Measurements from ENCODE around the gene HNRNPAB.
A peak's percentile ranks its signal among the peaks of the same experiment; 100 is the strongest.
"Not testable (repeated sequence)": the region's sequence is repeated elsewhere in the genome, so short reads cannot be mapped to it uniquely, and the experiment has no call there.

Gene HNRNPAB

GRCh38 chr5:178196986-178197385 lies 7.3 kb upstream of the HNRNPAB start:
- no peak for DNase-seq (ENCODE audit: low read depth in 3 of 3)

DNA sequence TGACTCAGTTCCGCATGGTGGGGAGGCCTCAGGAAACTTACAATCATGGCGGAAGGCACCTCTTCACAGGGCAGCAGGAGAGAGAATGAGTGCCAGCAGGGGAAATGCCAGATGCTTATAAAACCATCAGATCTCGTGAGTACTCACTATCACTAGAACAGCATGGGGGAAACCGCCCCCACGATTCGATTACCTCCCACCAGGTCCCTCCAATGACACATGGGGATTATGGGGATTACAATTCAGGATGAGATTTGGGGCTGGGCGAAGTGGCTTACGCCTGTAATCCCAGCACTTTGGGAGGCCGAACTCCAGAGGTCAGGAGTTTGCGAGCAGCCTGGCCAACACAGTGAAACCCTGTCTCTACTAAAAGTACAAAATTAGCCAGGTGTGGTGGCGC lies 6.2 kb upstream of the HNRNPAB start:
- DNase-seq (ENCODE audit: low read depth in 3 of 3): not testable (repeated sequence)

DNA sequence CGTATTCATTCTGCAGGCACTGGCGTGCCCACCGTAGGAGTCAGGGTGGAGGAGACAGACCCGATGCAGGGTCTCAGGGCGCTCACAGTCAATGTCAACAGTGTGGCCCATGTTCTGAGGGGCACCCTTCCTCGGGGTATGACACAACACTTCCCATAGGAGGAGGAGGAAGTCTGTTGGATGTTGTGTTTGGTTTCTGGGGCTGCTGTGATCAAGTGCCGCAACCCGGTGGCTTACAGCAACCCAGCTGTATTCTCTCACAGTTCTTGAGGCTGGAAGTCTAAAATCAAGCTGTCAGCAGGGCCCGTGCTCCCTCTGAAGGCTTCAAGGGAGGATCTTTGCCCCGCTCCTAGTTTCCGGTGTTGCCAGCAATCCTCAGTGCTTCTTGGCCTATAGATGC lies 5.6 kb upstream of the HNRNPAB start:
- no peak for DNase-seq (ENCODE audit: low read depth in 3 of 3)

DNA sequence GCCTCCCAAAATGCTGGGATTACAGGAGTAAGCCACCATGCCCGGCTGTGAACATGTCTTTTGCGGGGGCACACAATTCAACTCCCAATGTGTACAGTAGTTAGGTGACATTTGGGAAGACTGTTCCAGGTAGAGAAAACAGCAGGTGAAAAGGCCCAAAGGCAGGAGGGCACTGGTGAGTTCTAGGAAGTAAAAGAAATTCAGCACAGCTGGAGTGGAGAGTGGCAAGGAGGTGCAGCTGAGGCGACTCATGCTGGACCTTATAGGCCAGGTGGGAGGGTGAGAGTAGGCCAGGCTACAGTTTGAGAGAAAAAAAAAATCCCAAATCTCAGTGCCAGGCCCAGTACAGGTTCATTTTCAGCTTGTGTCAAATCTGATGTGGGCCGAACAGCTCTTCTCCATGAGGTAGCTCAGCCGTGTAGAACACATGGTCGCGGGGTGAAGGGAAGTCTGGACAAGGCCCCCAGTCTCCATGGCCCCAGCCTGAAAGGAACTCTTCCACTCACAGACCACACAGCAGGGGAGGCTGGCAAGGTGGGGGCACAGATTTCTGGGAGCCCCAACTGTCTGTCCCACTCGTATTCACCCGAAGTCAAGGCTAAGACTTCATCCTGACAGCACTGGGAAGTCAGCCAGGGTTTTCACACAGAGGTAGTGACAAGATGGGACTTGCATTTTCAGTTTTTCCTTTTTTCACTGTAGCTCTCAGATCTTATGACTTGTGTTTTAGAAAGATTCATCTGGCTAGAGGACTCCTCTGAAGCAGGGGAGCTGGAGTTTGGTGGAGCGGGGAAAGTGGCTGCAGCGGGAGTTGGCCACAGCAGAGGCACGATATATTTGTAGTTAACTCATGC lies 4.5 kb upstream of the HNRNPAB start:
- no peak for DNase-seq (ENCODE audit: low read depth in 3 of 3)

- DNase-seq (ENCODE audit: low read depth in 3 of 3): no peak
These were observed 3.0 kb upstream of the HNRNPAB start for GRCh38 chr5:178201221-178201926.

GRCh38 chr5:178201927-178202235 lies 2.5 kb upstream of the HNRNPAB start:
- no peak for DNase-seq (ENCODE audit: low read depth in 3 of 3)

- DNase-seq (ENCODE audit: low read depth in 3 of 3): no peak
These were observed 1.8 kb upstream of the HNRNPAB start for GRCh38 chr5:178202541-178202940.

DNA sequence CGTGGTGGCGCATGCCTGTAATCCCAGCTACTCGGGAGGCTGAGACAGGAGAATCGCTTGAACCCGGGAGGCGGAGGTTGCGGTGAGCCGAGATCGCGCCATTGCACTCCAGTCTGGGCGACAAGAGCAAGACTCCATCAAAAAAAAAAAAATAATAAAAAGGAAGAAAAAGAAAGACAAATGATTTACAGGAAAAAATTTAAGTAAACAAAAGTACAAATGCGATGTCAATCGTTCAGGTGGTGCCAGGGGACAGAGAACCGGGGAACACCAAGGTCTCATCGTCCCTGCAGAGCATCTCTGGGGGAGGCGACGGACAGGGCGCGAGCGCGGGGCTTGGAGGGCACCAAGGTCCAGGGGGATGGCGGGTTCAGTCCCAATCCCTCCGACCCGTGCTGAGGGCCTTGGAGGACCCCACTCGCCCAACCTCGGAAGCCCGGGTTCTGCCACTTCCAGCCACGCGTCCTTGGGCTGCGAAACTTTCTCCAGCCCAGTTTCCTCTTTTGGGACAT lies 607 bp upstream of the HNRNPAB start:
- DNase-seq (ENCODE audit: low read depth in 3 of 3): no peak

- DNase-seq (ENCODE audit: low read depth in 3 of 3): peak; percentile 27 to 81 (median 62)
These were observed 809 bp downstream of the HNRNPAB start for GRCh38 chr5:178204935-178205748.

- DNase-seq (ENCODE audit: low read depth in 3 of 3): no peak
These were observed 1.4 kb downstream of the HNRNPAB start for GRCh38 chr5:178205749-178206047.

DNA sequence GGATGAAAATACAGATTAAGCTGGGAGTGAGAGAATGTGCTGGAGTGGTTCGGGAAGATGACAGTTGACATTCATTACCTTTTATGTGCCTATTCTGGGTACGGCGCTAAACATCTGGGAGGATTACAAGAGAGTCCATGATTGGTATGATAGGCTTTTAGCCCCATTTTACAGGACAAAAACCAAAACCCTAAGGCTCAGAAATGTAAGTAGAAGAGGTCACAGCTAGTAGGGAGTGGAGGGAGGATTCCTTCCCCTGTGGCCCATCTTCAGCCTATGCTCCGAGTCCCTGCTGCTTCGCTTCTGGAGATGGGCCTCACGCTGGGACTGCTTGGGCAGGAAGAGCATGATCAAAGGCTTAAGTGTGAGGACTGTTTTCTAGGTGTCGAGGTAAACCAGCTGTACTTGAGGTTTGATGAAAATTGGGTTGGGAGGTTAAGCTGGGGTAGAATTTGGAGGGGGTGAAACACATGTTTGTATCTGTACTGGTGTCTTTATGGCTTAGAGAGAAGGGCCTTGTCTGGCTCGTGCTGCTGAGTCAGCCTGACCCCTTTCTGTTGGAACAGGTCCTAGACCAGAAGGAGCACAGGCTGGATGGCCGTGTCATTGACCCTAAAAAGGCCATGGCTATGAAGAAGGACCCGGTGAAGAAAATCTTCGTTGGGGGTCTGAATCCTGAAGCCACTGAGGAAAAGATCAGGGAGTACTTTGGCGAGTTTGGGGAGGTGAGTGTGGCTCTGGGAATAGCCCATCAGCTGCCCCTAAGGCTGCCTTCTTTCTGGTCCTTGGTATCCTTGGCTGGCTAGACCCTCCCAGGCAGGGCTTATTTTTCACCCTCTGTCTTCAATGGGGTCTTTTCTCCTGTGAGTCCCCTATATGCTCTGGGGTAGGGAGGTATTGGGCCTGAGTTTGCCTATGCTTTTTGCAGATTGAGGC lies 2.1 kb downstream of the HNRNPAB start:
- no peak for DNase-seq (ENCODE audit: low read depth in 3 of 3)

DNA sequence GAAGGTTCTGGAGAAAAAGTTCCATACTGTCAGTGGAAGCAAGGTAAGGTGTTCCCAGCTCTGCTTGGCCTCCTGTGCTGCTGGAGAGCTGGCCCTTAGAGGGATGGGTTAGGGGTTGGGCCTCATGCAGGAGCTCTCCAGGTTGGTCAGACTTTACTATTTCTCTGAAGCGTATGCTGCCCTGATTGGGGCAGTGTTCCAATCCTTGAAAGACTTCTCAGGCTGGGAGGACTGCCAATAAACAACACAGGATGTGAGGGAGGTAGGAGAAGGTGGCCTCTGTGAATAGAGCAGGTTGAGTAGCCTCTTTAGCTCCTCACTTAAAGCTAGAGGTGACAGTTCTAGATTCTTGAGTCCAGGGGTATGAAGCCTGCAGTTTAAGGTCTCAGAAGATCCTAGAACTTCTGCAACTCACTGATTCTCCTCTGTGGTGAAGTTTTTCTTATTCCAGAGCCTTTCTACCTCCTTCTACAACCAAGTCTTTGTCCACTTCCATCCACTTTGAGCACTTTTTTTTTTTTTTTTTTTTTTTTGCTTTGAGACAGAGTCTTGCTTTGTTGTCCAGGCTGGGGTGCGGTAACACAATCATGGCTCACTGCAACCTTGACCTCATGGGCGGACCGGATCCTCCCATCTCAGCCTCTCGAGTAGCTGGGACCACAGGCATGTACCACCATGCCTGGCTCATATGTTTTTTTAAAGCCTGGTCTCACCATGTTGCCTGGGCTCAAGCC lies 3.0 kb downstream of the HNRNPAB start:
- DNase-seq (ENCODE audit: low read depth in 3 of 3): no peak

DNA sequence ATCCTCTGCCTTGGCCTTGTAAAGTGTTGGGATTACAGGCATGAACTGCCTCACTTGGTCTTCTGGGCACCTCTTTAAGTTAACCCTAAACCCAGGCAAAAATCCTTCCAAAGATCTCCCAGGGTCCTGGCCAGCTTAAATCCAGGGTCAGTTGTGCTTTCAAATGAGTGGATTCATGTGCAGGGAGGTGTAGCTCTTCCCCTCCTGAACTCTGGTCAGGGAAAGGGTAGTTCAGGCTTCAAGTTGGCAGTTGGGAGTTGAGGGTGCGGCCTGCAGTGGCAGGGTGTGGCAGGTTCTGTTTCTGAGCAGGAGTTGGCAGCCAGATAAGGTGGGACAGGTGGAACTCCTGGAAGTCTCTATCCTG lies 3.6 kb downstream of the HNRNPAB start:
- no peak for DNase-seq (ENCODE audit: low read depth in 3 of 3)

- no peak for DNase-seq (ENCODE audit: low read depth in 3 of 3)
These were observed 4.4 kb downstream of the HNRNPAB start for GRCh38 chr5:178208540-178209227.

DNA sequence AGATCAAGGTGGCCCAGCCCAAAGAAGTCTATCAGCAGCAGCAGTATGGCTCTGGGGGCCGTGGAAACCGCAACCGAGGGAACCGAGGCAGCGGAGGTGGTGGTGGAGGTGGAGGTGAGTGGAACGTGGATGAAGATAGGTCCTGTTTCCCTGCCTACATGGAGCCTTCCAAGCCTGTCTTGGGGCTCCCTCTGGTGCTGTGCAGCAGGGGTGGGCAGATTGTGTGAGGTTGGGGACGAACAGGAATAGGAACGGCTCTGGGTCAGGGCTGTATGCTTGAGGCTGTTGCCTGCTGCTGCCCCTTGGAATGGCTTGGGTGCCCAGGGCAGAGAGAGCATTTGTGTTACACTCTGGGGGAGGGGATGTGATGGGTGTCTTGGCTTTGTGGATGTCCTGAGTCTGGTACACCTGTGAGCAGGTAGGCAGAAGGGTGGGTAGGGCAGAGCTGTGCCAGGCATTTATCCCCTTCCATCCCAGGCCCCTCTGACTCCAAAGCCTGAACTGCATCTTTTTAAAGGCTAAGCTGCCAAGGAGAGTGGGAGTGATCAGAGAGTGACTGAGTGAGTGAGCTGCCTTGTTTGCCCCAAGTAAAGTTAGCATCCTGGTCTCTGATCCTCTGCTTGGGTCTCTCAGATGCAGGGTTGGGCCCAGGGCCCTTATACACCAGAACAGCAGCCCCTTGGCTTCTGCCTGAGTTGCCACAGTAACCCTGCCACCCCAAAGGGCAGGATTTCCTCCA lies 5.2 kb downstream of the HNRNPAB start:
- no peak for DNase-seq (ENCODE audit: low read depth in 3 of 3)

DNA sequence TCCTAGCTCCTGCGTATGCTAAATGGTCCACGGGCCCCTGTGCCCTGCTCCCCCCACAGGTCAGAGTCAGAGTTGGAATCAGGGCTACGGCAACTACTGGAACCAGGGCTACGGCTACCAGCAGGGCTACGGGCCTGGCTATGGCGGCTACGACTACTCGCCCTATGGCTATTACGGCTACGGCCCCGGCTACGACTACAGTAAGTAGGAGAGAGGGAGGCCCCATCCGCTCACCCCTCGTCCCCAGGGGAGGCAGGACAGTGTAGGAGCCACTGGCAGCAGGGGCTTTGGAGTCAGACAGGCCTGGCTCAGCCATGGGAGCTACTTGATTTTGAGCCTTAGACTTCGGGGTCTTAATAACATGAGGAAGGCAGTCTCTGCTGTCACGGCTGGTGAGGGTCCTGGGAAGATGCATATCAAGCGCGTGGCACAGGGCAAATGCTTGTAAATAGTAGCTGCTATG lies 5.8 kb downstream of the HNRNPAB start:
- DNase-seq (ENCODE audit: low read depth in 3 of 3): no peak

- DNase-seq (ENCODE audit: low read depth in 3 of 3): no peak
These were observed 6.4 kb downstream of the HNRNPAB start for GRCh38 chr5:178210686-178211085.

DNA sequence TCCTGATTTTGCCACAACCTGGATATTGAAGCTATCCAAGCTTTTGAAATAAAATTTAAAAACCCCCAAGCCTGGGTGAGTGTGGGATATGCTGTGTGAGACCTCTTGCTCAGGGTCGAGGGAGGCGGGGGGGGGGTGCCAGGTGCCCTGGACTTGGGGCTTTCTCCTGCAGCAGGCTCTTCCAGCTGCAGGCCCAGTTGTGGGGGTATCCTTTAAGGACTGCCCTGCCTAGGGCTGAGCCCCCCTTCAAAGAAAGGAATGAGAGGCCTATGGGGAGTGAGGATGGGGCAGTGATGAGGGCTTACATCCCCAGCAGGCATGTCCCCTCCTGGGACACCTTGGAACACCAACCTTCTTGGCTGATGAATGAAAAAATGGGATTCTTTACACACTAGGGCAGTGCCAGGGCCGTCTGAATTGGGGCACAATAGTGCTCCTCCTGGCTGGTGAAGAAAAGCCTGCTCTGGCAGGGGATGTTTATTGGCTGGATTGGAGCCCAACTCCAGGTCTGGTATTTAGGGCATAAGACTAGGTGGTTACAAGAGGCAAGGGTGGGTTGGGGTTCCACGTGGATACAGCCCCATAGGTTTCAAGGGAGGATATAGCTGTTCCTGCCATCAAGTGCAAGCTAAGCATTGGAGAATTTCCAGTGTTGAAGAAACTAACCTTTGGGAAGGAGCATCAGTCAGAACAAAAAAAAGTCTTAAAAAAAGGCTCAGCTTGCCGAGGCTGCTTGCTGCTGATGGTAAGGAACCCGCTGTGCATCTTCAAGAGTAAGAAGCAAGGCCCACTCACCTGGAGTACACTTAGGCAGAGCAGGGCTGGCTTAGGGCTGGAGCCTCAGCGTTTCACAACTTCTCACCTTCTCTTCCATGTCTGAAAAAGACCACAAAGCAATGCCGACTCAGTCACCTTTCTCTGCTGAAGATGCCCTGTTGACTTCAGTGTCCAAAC lies 7.0 kb downstream of the HNRNPAB start:
- DNase-seq (ENCODE audit: low read depth in 3 of 3): no peak

Data from stimulated activated CD4-positive, alpha-beta T cell treated with anti-CD3 and anti-CD28 coated beads, TNF-alpha, amount 100 ng/mL, for 24 hours (primary cell).